Stimulated activated naive CD8-positive, alpha-beta T cell treated with anti-CD3 and anti-CD28 coated beads, Interleukin-15, Interleukin-2, amounts not matched to agents 100 ng/mL and 50 ng/mL, for 24 hours (primary cell): ENCODE measurements around the gene TSPAN7.

Source experiments
- H3K27ac Mint-ChIP-seq: one replicate; pipeline ENCODE4 v1.8.0; 2021; ENCODE audit warnings: mild to moderate bottlenecking, mixed read lengths
- H3K27me3 Mint-ChIP-seq: one replicate; pipeline ENCODE4 v1.8.0; 2021; ENCODE audit warnings: mixed read lengths
- H3K36me3 Mint-ChIP-seq: one replicate; pipeline ENCODE4 v1.8.0; 2021; ENCODE audit warnings: low read depth, mixed read lengths
- H3K4me1 Mint-ChIP-seq: one replicate; pipeline ENCODE4 v1.8.0; 2021; ENCODE audit warnings: low read depth, mixed read lengths
- H3K4me3 Mint-ChIP-seq: one replicate; pipeline ENCODE4 v1.8.0; 2021; ENCODE audit warnings: mild to moderate bottlenecking, mixed read lengths
- H3K9me3 Mint-ChIP-seq: one replicate; pipeline ENCODE4 v1.8.0; 2021; ENCODE audit warnings: mixed read lengths

Gene TSPAN7

GRCh38 chrX:38614485-38614884, 53.1 kb downstream of the TSPAN7 start:
- Mint-ChIP-seq H3K9me3 (no peaks in the 10 kb centered on the region), H3K27me3 (no peaks in the 10 kb centered on the region)

GRCh38 chrX:38616904-38617303, 55.6 kb downstream of the TSPAN7 start:
- H3K9me3 Mint-ChIP-seq, result no peaks in the 10 kb centered on the region
- H3K4me1 Mint-ChIP-seq, result peaks cover 8% of the 10 kb centered on the region
- H3K36me3 Mint-ChIP-seq, result no peaks in the 10 kb centered on the region
- H3K27me3 Mint-ChIP-seq, result no peaks in the 10 kb centered on the region
- no peak overlapping the region for H3K27ac Mint-ChIP-seq
- H3K4me3 Mint-ChIP-seq, result no peak overlapping the region

More at GRCh38 chrX:38614485-38614884, 53.1 kb downstream of the TSPAN7 start:
- no peak overlapping the region for H3K4me3 Mint-ChIP-seq
- no peak overlapping the region for H3K27ac Mint-ChIP-seq
- H3K4me1 Mint-ChIP-seq, result peaks cover 8% of the 10 kb centered on the region
- H3K36me3 Mint-ChIP-seq, result no peaks in the 10 kb centered on the region

GRCh38 chrX:38618180-38618579, 56.8 kb downstream of the TSPAN7 start:
- Mint-ChIP-seq H3K4me3 (no peak overlapping the region), H3K27me3 (no peaks in the 10 kb centered on the region), H3K27ac (no peak overlapping the region), H3K9me3 (no peaks in the 10 kb centered on the region), H3K36me3 (no peaks in the 10 kb centered on the region), H3K4me1 (peaks cover 8% of the 10 kb centered on the region)

DNA sequence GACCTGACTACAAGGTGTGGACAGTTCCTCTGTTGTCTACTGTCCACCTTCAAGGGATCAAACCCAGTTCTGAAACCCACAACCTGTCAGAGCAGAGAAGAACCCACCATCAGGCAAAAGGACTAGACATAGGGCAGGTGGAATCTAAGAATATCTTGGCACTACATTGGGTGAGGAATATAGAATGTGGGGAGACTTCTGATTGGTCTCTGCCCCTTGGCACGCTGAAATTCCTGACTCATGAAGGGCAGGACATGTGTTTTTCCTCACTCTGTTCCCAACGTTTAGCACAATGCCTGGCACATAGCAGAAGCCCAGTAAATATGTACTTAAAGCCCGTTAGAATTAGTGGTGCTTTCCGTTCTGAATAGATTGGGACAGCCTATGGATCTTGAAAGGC, 59.3 kb downstream of the TSPAN7 start:
- H3K27me3 Mint-ChIP-seq, result no peaks in the 10 kb centered on the region
- no peak overlapping the region for H3K27ac Mint-ChIP-seq
- H3K9me3 Mint-ChIP-seq, result no peaks in the 10 kb centered on the region
- peaks cover 8% of the 10 kb centered on the region for H3K4me1 Mint-ChIP-seq
- H3K36me3 Mint-ChIP-seq, result no peaks in the 10 kb centered on the region
- no peak overlapping the region for H3K4me3 Mint-ChIP-seq

DNA sequence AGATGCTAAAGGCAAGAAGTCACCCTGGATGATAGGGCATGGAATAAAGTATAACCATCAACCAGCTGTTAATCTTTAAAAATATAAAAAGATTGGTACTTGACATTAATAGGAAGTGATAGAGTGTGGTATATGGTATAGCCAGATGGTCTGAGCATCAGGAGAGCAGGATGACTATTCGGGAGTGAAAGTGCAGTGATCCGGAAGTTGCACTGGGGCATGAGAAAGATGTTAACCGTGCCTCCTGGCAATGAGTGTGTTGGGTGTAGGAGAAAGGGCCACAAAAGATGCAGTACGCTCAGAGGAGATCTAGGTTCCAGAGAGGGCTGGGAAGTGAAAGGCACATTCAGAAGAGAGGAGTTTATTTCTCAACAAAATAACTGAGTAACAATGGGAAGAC, 65.0 kb downstream of the TSPAN7 start:
- no peaks in the 10 kb centered on the region for H3K4me1 Mint-ChIP-seq
- H3K27ac Mint-ChIP-seq, result no peak overlapping the region
- no peaks in the 10 kb centered on the region for H3K36me3 Mint-ChIP-seq
- H3K27me3 Mint-ChIP-seq, result no peaks in the 10 kb centered on the region
- H3K4me3 Mint-ChIP-seq, result no peak overlapping the region
- no peaks in the 10 kb centered on the region for H3K9me3 Mint-ChIP-seq

DNA sequence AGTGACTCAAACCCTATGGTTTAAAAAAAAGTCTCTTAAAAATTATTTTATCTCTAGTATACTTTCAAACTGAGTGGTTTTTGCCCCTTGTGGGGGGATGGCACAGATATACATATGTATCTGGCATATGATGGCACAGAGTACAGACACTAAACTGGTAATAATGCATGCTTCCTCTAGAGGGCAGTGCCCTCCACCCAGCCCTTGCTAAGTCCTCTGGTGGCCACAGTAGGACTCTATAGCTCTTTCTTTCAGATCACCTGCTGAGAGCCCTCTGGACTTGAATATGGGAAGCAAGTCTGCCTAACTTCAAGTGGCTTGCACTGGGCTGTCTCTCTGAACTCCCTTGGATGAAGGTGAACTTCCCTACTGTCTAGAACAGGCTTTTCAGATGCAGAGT, 66.3 kb downstream of the TSPAN7 start:
- no peak overlapping the region for H3K27ac Mint-ChIP-seq
- H3K27me3 Mint-ChIP-seq, result no peaks in the 10 kb centered on the region
- no peaks in the 10 kb centered on the region for H3K9me3 Mint-ChIP-seq
- peaks cover 3% of the 10 kb centered on the region for H3K4me1 Mint-ChIP-seq
- no peak overlapping the region for H3K4me3 Mint-ChIP-seq
- H3K36me3 Mint-ChIP-seq, result no peaks in the 10 kb centered on the region

DNA sequence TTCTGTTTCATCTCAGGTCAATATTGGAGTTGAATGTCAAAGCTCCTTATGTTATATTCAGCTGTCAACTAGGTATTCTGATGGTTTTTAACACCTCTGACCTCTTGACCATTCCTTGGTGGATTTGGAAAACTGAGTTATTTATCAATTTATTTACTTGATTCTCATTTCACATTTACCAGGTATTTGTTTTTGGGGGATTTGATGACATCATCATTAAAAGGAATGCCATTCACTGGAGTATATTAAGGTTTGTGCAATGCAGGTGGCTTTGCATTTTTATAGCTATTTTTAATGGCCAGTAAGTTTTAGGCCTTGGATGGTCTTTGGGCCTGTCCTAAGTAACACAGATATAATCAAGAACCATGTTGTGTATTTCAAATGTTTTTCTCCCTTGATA, 67.2 kb downstream of the TSPAN7 start:
- Mint-ChIP-seq H3K27me3 (no peaks in the 10 kb centered on the region), H3K27ac (no peak overlapping the region), H3K4me3 (no peak overlapping the region), H3K4me1 (peaks cover 3% of the 10 kb centered on the region), H3K36me3 (no peaks in the 10 kb centered on the region), H3K9me3 (no peaks in the 10 kb centered on the region)

DNA sequence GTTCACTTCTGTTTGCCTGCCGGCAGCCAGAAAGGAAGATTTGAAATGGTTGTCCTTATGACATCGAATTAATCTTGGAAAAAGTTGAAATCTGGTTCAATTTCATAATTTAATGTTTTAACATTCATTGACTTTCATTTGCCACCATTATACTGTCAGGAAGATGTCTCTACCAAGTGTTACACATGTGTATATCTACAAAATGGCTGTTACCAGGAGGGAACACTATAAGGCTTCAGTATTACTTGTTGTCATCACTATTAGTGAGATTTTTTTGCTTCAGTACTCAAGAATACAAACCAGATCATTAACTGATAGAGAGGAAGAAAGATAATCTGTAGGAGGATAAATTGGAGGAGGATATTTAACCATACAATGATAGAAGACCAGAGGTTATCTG, 71.2 kb downstream of the TSPAN7 start:
- Mint-ChIP-seq H3K4me1 (peaks cover 3% of the 10 kb centered on the region), H3K36me3 (no peaks in the 10 kb centered on the region), H3K9me3 (no peaks in the 10 kb centered on the region), H3K4me3 (no peak overlapping the region), H3K27me3 (no peaks in the 10 kb centered on the region), H3K27ac (no peak overlapping the region)

GRCh38 chrX:38634665-38635064, 73.3 kb downstream of the TSPAN7 start:
- no peaks in the 10 kb centered on the region for H3K9me3 Mint-ChIP-seq
- H3K4me1 Mint-ChIP-seq, result peaks cover 3% of the 10 kb centered on the region
- H3K27ac Mint-ChIP-seq, result no peak overlapping the region
- H3K27me3 Mint-ChIP-seq, result no peaks in the 10 kb centered on the region
- H3K36me3 Mint-ChIP-seq, result no peaks in the 10 kb centered on the region
- H3K4me3 Mint-ChIP-seq, result no peak overlapping the region

DNA sequence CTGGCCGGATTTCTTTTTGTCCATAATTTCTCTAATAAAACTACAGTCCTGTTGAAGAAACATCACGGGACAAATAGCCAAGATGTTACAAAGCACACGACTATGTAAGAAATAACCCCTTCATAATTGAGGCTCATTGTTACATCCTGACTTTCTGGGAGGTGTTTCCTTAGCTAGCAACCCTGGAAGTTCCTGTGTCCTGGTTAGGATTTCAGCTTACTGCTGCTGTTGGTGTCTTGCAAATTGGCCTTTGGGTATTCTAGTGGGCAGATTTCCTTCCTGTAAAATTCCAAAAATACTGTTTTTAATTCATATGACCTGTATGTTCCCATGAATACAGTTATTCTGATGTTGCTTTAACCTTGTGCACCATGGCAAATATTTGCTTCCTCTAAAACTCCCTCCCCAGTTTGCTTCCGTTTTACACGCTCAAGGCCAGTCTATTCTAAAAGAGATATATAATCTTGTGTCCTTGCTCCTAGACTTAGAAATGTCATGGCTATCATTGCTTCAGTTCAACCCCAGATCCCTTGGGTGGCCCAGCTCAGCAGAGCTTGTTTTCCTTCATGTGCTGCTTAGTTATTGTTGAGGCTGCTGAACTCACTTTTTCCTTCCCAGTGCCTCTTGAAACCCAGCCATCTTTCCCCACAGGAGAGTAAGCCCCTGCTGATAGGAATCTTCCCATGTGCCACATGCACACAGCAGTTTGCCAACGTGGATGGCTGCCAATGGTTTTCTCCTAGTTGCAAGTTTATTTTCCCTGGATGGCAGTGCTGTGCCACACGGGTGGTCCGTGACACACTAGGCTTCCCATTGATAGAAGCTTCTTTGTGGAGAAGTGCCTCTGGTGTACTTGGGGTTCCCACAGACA, 75.8 kb downstream of the TSPAN7 start:
- H3K36me3 Mint-ChIP-seq, result no peaks in the 10 kb centered on the region
- peaks cover 3% of the 10 kb centered on the region for H3K4me1 Mint-ChIP-seq
- H3K27ac Mint-ChIP-seq, result no peak overlapping the region
- no peaks in the 10 kb centered on the region for H3K9me3 Mint-ChIP-seq
- H3K27me3 Mint-ChIP-seq, result no peaks in the 10 kb centered on the region
- no peak overlapping the region for H3K4me3 Mint-ChIP-seq

- Mint-ChIP-seq H3K36me3 (no peaks in the 10 kb centered on the region), H3K4me3 (no peak overlapping the region), H3K27me3 (no peaks in the 10 kb centered on the region), H3K27ac (no peak overlapping the region), H3K9me3 (no peaks in the 10 kb centered on the region), H3K4me1 (no peaks in the 10 kb centered on the region)
Observed at GRCh38 chrX:38638952-38639529, 77.7 kb downstream of the TSPAN7 start.

DNA sequence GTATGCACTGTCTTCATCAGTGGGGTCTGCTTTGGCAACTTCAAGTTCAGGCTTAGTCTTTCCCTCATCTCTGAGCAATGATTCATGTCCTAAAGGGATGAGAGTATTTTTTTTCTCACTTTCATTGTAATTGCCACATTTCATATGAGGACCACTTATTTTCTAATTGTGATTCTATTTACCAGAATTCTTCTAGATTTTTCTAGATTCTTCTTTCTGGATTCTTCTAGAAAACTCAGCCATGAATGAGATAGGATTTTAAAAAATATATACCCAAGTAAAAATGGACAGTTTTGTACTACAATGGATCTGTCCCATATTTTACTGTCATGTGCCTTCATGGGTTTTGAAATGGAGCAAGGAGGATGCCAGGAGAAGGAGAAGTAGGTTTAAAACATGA, 78.4 kb downstream of the TSPAN7 start:
- Mint-ChIP-seq H3K9me3 (no peaks in the 10 kb centered on the region), H3K36me3 (no peaks in the 10 kb centered on the region), H3K4me3 (no peak overlapping the region), H3K4me1 (no peaks in the 10 kb centered on the region), H3K27ac (no peak overlapping the region), H3K27me3 (no peaks in the 10 kb centered on the region)

DNA sequence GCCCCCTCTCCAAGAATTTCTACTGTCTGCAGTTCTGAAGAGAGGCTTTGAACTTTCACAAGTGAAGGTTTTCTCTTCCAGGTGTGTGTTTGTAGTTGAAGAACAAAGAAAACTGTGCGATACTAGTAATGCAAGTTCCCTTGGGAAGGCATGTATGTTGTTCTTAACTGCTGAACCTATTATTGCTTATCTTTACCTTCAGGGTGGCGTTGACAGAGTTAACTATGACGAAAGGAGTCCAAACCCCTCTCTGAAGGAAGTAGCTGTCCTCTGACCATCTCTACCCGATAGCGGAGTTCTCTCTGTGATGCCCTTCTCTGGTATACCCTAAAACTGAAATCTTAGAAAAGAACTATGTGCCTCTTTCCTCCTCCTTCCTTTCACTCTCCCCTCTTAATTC, 79.9 kb downstream of the TSPAN7 start:
- no peak overlapping the region for H3K27ac Mint-ChIP-seq
- H3K27me3 Mint-ChIP-seq, result no peaks in the 10 kb centered on the region
- no peaks in the 10 kb centered on the region for H3K36me3 Mint-ChIP-seq
- no peaks in the 10 kb centered on the region for H3K9me3 Mint-ChIP-seq
- no peaks in the 10 kb centered on the region for H3K4me1 Mint-ChIP-seq
- H3K4me3 Mint-ChIP-seq, result no peak overlapping the region

- Mint-ChIP-seq H3K27me3 (no peaks in the 10 kb centered on the region), H3K27ac (no peak overlapping the region), H3K4me3 (no peak overlapping the region), H3K9me3 (no peaks in the 10 kb centered on the region), H3K36me3 (no peaks in the 10 kb centered on the region), H3K4me1 (no peaks in the 10 kb centered on the region)
Observed at GRCh38 chrX:38643903-38644302, 82.6 kb downstream of the TSPAN7 start.

GRCh38 chrX:38646129-38646528, 84.8 kb downstream of the TSPAN7 start:
- no peak overlapping the region for H3K27ac Mint-ChIP-seq
- H3K4me1 Mint-ChIP-seq, result no peaks in the 10 kb centered on the region
- no peak overlapping the region for H3K4me3 Mint-ChIP-seq
- no peaks in the 10 kb centered on the region for H3K9me3 Mint-ChIP-seq
- no peaks in the 10 kb centered on the region for H3K36me3 Mint-ChIP-seq
- H3K27me3 Mint-ChIP-seq, result no peaks in the 10 kb centered on the region

DNA sequence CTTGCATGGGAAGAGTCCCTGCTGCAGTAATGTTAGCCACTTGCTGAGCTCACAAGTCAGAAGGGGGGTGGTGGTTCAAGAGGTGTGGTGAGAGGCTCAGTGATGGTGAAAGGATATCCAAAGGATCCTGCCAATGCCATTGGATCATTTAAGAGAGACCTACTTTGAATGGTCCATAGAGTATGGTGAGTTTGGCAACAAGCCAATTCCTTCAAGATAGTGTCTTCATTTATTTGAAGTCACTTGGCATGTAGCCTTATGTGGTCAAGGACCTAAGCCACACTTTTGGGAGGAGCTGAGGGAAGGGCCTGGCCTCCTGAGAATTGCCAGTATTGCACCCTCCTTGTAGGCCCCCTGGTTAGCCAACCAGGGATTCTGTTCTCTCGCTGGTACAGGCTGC, 87.9 kb downstream of the TSPAN7 start:
- no peaks in the 10 kb centered on the region for H3K36me3 Mint-ChIP-seq
- no peak overlapping the region for H3K4me3 Mint-ChIP-seq
- no peaks in the 10 kb centered on the region for H3K27me3 Mint-ChIP-seq
- H3K27ac Mint-ChIP-seq, result no peak overlapping the region
- H3K4me1 Mint-ChIP-seq, result no peaks in the 10 kb centered on the region
- H3K9me3 Mint-ChIP-seq, result no peaks in the 10 kb centered on the region
